GM21360 (cell line): ENCODE data around the gene CAPRIN2.

ENCODE experiments used
- ATAC-seq: cut with Tn5 transposase; IDR thresholded peaks from one replicate; pipeline ENCODE4 v1.9.1; 2021; ENCODE audit warnings: mild to moderate bottlenecking, moderate library complexity; ENCODE audit not compliant: unreplicated experiment

Gene CAPRIN2

GRCh38 chr12:30754750-30755394 is at the start of gene CAPRIN2:
TSS of gene CAPRIN2 (minus strand) at chr12:30754951. CDS start at chr12:30753520, 1,431 bp downstream.
- peak; percentile 93 for ATAC-seq

GRCh38 chr12:30797689-30798088 is 42.9 kb upstream of the CAPRIN2 start:
- no peak for ATAC-seq

GRCh38 chr12:30796891-30797371 is 42.2 kb upstream of the CAPRIN2 start:
- no peak for ATAC-seq

GRCh38 chr12:30796313-30796780 is 41.6 kb upstream of the CAPRIN2 start:
- no peak for ATAC-seq

GRCh38 chr12:30795410-30796312 is 40.9 kb upstream of the CAPRIN2 start:
- ATAC-seq = peak; percentile 92

GRCh38 chr12:30794591-30795409 is 40.0 kb upstream of the CAPRIN2 start:
- no peak for ATAC-seq

- ATAC-seq = no peak
Measured at GRCh38 chr12:30794020-30794419, 39.3 kb upstream of the CAPRIN2 start.

GRCh38 chr12:30792648-30793499 is 38.1 kb upstream of the CAPRIN2 start:
- no peak for ATAC-seq

- ATAC-seq = no peak
Measured at GRCh38 chr12:30792085-30792484, 37.3 kb upstream of the CAPRIN2 start.

GRCh38 chr12:30788754-30789153 is 34.0 kb upstream of the CAPRIN2 start:
- no peak for ATAC-seq

- no peak for ATAC-seq
Measured at GRCh38 chr12:30785630-30786029, 30.9 kb upstream of the CAPRIN2 start.

GRCh38 chr12:30784508-30784907 is 29.8 kb upstream of the CAPRIN2 start:
- ATAC-seq = no peak

GRCh38 chr12:30783946-30784345 is 29.2 kb upstream of the CAPRIN2 start:
- no peak for ATAC-seq

- ATAC-seq = no peak
Measured at GRCh38 chr12:30782316-30783173, 27.8 kb upstream of the CAPRIN2 start.

GRCh38 chr12:30779578-30779977 is 24.8 kb upstream of the CAPRIN2 start:
- no peak for ATAC-seq

- no peak for ATAC-seq
Measured at GRCh38 chr12:30779178-30779577, 24.4 kb upstream of the CAPRIN2 start.

GRCh38 chr12:30774599-30774998 is 19.8 kb upstream of the CAPRIN2 start:
- no peak for ATAC-seq

- no peak for ATAC-seq
Measured at GRCh38 chr12:30769802-30770201, 15.1 kb upstream of the CAPRIN2 start.

GRCh38 chr12:30764251-30764650 is 9.5 kb upstream of the CAPRIN2 start:
- ATAC-seq = no peak
